BE2C (cell line): ENCODE data around the gene ASB3.

Experiments used
- DNase-seq: peaks from one replicate; pipeline ENCODE4 v3.0.0-alpha.2; 2020
- H3K27me3 ChIP-seq: fragments of 250-450 bp; sonication (Bioruptor Pico); 2 replicates; pipeline ENCODE4 v1.5.1; 2020; ENCODE audit warnings: mild to moderate bottlenecking
- H3K36me3 ChIP-seq: fragments of 250-450 bp; sonication (Bioruptor Pico); 2 replicates; pipeline ENCODE4 v1.5.1; 2020; ENCODE audit warnings: mild to moderate bottlenecking
- H3K4me1 ChIP-seq: fragments of 250-450 bp; sonication (Bioruptor Pico); 2 replicates; pipeline ENCODE4 v1.5.1; 2020
- H3K4me3 ChIP-seq: 2 replicates; pipeline ENCODE4 v1.5.1; 2011; ENCODE audit warnings: low read depth, low read length
- H3K9me3 ChIP-seq: fragments of 250-450 bp; sonication (Bioruptor Pico); 2 replicates; pipeline ENCODE4 v1.5.1; 2020
- TF ChIP-seq, protein P1 (sequence below): IDR thresholded peaks from 2 replicates; pipeline ENCODE4 v1.5.1; 2012; ENCODE audit warnings: mild to moderate bottlenecking, low read depth, low read length

The ASB3 gene

GRCh38 chr2:53819634-53820033 lies 32.9 kb upstream of the ASB3 start:
- Histone ChIP-seq H3K4me3 (no peak overlapping the region), H3K9me3 (no peaks in the 10 kb centered on the region), H3K4me1 (no peaks in the 10 kb centered on the region), H3K36me3 (no peaks in the 10 kb centered on the region), H3K27me3 (no peaks in the 10 kb centered on the region)
- no peak for DNase-seq
- TF ChIP-seq, protein P1, sequence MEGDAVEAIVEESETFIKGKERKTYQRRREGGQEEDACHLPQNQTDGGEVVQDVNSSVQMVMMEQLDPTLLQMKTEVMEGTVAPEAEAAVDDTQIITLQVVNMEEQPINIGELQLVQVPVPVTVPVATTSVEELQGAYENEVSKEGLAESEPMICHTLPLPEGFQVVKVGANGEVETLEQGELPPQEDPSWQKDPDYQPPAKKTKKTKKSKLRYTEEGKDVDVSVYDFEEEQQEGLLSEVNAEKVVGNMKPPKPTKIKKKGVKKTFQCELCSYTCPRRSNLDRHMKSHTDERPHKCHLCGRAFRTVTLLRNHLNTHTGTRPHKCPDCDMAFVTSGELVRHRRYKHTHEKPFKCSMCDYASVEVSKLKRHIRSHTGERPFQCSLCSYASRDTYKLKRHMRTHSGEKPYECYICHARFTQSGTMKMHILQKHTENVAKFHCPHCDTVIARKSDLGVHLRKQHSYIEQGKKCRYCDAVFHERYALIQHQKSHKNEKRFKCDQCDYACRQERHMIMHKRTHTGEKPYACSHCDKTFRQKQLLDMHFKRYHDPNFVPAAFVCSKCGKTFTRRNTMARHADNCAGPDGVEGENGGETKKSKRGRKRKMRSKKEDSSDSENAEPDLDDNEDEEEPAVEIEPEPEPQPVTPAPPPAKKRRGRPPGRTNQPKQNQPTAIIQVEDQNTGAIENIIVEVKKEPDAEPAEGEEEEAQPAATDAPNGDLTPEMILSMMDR, result no peak

GRCh38 chr2:53818854-53819435 lies 32.2 kb upstream of the ASB3 start:
- DNase-seq, result no peak
- H3K27me3 ChIP-seq, result no peaks in the 10 kb centered on the region
- no peaks in the 10 kb centered on the region for H3K4me1 ChIP-seq
- no peaks in the 10 kb centered on the region for H3K9me3 ChIP-seq
- H3K36me3 ChIP-seq, result no peaks in the 10 kb centered on the region
- TF ChIP-seq, protein P1, result no peak
- H3K4me3 ChIP-seq, result no peak overlapping the region

GRCh38 chr2:53813151-53813550 lies 26.4 kb upstream of the ASB3 start:
- TF ChIP-seq, protein P1, result no peak
- Histone ChIP-seq H3K36me3 (no peaks in the 10 kb centered on the region), H3K27me3 (no peaks in the 10 kb centered on the region), H3K4me1 (no peaks in the 10 kb centered on the region), H3K9me3 (no peaks in the 10 kb centered on the region), H3K4me3 (no peak overlapping the region)
- DNase-seq, result no peak

DNA sequence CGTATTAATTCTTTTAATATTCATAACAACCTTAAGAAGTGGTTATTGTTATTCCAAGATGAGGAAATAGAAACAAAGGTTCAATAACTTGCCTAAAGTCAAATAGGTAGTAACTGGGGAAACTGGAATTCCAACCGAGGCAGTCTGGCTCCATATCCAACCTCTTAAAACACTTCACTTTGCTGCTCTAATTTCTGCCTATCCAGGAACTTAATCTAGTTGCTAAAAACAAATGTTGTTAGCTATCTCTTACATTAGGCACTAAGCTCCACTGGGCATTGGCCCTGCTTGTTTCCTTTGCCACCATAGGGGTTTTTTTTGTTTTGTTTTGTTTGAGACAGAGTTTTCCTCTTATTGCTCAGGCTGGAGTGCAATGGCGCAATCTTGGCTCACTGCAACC lies 24.8 kb upstream of the ASB3 start:
- DNase-seq, result no peak
- Histone ChIP-seq H3K27me3 (no peaks in the 10 kb centered on the region), H3K4me3 (no peak overlapping the region), H3K4me1 (no peaks in the 10 kb centered on the region), H3K36me3 (no peaks in the 10 kb centered on the region), H3K9me3 (no peaks in the 10 kb centered on the region)
- TF ChIP-seq, protein P1, result no peak

GRCh38 chr2:53802617-53803151 lies 15.9 kb upstream of the ASB3 start:
- TF ChIP-seq, protein P1, result no peak
- no peaks in the 10 kb centered on the region for H3K36me3 ChIP-seq
- H3K9me3 ChIP-seq, result no peaks in the 10 kb centered on the region
- H3K4me3 ChIP-seq, result no peak overlapping the region
- no peaks in the 10 kb centered on the region for H3K4me1 ChIP-seq
- no peaks in the 10 kb centered on the region for H3K27me3 ChIP-seq
- DNase-seq, result no peak

DNA sequence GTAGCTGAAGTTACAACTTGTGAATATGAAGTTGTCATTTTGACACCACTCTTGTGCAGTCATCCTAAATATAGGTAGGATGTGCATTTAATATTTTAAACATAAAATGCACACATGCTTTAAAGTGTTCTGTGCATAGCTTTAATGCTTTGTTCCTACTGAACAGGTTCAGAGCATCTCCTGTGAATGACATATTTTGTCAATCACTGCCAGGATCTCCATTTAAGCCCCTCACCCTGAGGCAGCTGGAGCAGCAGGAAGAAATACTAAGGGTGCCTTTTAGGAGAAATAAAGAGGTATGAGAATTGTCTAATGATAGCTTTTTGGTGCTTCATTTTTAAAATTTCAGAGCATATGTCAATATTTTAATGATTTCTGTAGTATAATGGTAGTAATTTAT lies 14.8 kb upstream of the ASB3 start:
- no peak for DNase-seq
- no peaks in the 10 kb centered on the region for H3K4me1 ChIP-seq
- TF ChIP-seq, protein P1, result no peak
- H3K9me3 ChIP-seq, result no peaks in the 10 kb centered on the region
- H3K36me3 ChIP-seq, result no peaks in the 10 kb centered on the region
- no peak overlapping the region for H3K4me3 ChIP-seq
- H3K27me3 ChIP-seq, result no peaks in the 10 kb centered on the region
